GM18861 (cell line): ENCODE data around the gene CNMD.
"Not testable (repeated sequence)": the region's sequence is repeated elsewhere in the genome, so short reads cannot be mapped to it uniquely, and the experiment has no call there.

ENCODE experiments used
- ATAC-seq: cut with Tn5 transposase; IDR thresholded peaks from one replicate; pipeline ENCODE4 v1.9.1; 2021; ENCODE audit not compliant: unreplicated experiment

Gene CNMD

DNA sequence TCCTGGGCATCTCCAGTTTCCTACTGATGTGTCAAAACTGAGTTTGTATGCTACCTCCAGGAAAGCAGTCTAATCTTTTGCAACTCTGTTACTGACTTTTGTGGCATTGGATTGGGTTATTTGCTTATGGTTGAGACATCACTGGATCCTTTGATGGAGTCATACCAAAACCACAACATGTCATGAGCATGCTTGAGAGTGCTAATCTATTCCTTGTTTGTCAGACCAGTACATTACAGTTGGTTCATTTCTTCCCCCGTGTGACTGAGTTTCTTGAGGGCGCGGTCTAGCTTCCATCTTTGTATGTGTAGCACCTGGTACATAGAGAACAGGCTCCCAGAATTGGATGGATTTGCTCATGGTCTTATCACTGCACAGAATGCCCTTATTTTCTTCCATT is 43.8 kb downstream of the CNMD start:
- peak; percentile 51 for ATAC-seq

DNA sequence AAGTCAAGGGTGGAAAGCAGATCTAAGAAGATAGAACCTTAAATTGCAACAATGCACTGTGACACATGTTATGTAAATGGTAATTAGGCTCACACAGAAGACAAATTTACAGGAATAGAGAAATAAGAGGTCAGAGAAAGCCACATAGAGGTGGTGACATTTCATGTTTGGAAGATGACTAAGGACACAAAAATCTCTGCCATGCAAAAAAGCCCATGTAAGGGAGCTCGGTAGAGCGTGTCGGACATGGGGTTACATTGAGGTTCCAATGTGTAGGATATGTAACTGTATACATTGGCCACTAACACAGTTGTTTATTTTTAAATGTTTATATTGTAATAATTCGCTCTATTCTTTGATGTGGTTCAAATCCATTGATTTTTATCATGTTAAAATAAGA is 53.2 kb downstream of the CNMD start:
- no peak for ATAC-seq

DNA sequence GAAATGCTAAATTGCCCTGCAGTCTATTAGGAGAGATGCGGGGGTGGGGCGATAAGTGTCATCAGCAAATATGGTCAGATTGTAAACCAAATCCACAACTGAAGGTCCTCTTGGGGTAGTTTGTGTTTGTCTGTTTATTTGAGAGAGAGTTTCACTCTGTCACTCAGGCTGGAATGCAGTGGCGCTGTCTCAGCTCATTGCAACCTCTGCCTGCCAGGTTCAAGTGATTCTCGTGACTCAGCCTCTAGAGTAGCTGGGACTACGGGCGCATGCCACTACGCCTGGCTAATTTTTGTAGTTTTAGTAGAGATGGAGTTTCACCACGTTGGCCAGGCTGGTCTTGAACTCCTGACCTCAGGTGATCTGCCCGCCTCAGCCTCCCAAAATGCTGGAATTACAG is 53.8 kb downstream of the CNMD start:
- not testable (repeated sequence) for ATAC-seq

DNA sequence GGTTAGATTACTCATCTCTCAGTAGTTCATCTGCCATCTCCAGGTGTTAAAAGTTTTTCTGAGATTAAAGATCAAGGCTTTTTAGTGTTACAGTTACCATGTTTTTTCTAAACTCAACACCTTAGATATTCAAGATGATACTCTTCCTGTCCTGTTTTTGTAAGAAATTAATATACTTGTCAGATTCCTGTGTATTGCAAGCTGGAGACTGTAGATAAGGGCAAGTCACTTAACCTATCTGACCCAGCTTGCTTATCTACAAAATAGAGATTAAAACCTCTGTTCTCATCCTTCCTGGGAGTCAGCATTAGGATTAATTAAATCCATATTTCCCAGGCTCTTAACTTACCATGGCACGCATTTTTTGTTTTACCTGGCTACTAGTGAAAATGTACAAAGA is 61.8 kb downstream of the CNMD start:
- ATAC-seq: no peak

DNA sequence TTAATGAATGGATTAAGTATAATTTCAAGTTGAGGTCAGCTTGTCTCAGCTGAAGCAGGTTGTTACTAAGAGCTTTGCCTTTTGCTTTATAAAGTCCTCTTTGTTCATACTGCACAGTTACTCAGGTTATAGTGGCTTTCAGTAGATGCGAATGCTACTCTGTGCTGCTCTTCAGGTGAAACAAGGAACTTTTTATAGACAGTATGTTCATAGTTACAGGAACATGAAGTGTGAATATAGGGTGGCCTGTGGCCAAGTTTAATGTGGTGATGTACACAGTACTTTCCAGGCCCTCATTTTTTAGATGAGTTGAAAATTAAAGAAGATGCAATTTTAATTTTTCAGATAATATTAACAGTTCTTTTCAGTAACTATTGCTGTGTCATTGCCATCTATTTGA is 66.2 kb downstream of the CNMD start:
- ATAC-seq: no peak

DNA sequence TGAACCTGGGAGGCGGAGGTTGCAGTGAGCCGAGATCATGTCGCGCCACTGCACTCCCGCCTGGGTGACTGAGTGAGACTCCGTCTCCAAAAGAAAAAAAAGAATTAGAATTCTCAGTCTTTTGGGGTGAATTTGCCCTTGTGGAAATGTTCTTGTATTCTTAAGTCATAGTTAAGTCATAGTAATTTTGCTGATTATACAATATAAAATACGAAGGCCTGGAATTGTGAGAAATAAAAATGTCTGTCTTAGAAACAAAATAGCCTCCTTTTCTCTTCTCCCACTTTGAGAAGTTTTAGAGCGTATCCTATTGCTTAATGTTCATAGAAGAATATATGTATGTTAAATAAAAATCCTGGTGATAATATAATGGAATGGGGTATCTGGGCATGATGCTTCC is 68.9 kb downstream of the CNMD start:
- no peak for ATAC-seq

DNA sequence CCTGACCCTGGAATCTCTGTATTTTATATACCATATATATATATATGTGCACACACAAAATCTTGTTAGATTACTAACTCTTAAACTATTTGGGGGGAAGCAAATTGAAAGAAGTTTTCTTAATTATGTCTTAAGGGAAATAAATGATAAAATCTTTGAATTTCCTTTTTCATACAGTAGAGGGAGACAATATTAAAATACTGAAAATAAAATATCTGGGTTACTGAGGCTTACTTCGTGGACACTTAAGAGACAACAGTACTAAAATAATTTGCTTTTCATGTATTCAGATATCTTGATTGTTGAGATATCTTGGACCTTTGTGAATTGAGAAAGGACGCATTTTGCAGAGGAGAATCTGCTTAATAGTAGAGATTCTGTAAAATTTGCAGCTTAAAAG is 69.9 kb downstream of the CNMD start:
- ATAC-seq: no peak

DNA sequence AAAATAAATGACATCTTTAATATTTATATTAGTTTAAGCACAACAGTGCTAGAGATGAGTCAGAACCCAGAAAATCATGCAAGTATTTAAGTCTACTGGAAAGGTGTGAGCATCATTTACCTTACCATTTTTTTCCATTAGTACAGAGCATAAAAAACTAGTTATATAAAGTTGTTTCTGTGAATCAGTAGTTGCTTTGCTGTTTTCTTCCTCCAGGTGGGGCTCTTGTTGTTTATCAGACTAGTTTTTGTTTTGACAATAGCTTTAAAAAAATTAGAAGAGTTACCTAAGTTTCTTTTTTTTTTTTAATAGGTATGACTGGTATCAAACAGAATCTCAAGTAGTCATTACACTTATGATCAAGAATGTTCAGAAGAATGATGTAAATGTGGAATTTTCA is 74.3 kb downstream of the CNMD start:
- peak; percentile 33 for ATAC-seq

DNA sequence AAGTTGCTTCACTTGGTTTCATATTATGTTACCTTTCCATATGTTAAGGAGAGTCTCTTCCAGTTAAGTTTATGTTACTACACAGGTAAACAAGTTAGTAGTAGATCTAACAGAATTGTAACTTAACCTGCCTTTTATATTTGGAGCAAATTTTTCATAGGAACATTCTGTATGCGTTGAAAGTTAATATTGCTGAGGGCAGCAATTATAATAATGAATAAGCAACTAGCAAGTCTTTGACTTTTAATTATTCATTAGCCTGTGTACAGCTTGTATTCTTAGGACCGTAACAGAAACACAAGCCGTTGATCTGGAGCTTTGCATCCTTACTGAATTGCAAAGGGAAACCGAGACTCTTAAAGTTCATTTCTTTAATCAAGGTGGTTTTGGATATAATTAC is 75.3 kb downstream of the CNMD start:
- no peak for ATAC-seq

DNA sequence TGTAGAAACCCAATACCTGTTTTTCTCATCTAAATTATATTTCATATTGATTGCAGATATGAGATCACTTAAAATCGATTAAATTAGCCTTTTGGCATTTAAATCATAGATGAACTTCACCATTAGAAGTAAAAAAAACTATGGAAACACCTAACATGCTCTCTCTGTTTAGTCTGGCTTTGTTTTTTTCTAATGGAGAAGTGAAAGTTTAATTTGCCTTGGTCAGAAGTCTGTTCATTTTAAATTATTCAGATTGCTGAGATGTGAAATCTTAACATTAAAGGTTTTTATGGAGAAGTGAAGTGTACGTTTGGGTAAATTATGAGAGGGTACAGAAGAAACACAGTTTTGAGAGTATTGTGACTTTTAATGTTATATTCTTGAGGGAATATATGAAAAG is 80.3 kb downstream of the CNMD start:
- no peak for ATAC-seq
